Gastroesophageal sphincter (tissue), 3 donors: ENCODE results near the gene MAPKBP1.

Experiments used
- POLR2A ChIP-seq, 2 donors: fragments of 450-650 bp; IDR thresholded peaks; one replicate each; pipeline ENCODE4 v1.6.1; 2017; ENCODE audit warnings: antibody characterized with exemption in 2 of 2, mild to moderate bottlenecking in 2 of 2, moderate library complexity in 1 of 2
- POLR2AphosphoS5 ChIP-seq: sonication (generic); formaldehyde crosslinking; IDR thresholded peaks from one replicate; pipeline ENCODE4 v1.6.1; 2017; ENCODE audit warnings: antibody characterized with exemption
- TF ChIP-seq, protein P1 (sequence below), 4 experiments: fragments of 200-600 bp in 2 of 4; fragments of 450-650 bp in 2 of 4; sonication (generic) in 1 of 4; IDR thresholded peaks; one replicate each; pipeline ENCODE4 v1.5.1; 2017 to 2019; ENCODE audit warnings: antibody characterized with exemption in 4 of 4, mild to moderate bottlenecking in 2 of 4, moderate library complexity in 2 of 4

DNA sequence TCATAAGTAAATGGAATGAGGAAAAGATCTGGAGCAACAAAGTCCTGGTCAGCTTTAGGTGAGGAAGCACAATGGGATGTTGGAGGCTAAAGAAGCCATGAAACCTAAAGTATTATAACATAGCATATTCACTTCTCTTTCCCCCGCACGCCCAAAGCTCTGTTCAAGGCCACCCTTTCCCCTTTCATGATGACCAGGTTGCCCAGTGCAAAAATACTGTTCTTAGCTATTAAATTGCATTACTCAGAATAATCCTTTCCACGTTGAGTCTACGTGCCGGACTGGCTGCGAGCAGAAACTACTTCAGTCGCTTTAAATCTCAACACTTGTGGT lies 589 bp upstream of the MAPKBP1 start:
- TF ChIP-seq, protein P1, sequence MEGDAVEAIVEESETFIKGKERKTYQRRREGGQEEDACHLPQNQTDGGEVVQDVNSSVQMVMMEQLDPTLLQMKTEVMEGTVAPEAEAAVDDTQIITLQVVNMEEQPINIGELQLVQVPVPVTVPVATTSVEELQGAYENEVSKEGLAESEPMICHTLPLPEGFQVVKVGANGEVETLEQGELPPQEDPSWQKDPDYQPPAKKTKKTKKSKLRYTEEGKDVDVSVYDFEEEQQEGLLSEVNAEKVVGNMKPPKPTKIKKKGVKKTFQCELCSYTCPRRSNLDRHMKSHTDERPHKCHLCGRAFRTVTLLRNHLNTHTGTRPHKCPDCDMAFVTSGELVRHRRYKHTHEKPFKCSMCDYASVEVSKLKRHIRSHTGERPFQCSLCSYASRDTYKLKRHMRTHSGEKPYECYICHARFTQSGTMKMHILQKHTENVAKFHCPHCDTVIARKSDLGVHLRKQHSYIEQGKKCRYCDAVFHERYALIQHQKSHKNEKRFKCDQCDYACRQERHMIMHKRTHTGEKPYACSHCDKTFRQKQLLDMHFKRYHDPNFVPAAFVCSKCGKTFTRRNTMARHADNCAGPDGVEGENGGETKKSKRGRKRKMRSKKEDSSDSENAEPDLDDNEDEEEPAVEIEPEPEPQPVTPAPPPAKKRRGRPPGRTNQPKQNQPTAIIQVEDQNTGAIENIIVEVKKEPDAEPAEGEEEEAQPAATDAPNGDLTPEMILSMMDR (IDR thresholded peaks at IDR 0.05): no peak
- TF ChIP-seq POLR2A (IDR thresholded peaks at IDR 0.05): no peak
- no peak for TF ChIP-seq POLR2AphosphoS5
